ENCODE data around the gene NXPE3. TPM values are rescaled to one million over a fixed set of nuclear protein-coding genes. Genes with fewer than 3 reads are reported as not detected.

NXPE3 gene
- total RNA-seq, 1 experiment from 2014 or later: 15.9 TPM

DNA sequence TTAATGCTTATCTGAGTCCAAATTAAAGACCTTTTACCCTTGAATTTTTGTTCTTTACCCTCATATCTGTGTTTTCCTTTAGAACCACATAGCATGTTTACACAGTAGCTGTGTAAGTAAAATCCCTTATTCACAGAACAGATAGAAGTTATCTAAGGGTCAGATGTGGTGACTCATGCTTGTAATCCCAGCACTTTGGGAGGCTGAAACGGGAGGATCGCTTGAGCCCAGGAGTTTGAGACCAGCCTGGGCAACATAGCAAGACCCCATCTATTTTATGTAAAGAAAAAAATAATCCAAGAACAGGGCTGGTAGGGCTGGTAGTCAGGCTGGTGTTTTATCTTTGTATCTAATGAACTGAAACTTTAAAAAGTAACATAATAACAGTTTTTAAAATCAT lies 23.2 kb downstream of the NXPE3 start:
- H3K9me3 Mint-ChIP-seq: no peaks in the 10 kb centered on the region
- Histone ChIP-seq H3K4me1 (ENCODE audit: insufficient read depth, low read length) (0 out of 2 replicates have a peak, but pooled peaks cover 2% of the 10 kb centered on the region), H4K5ac (ENCODE audit: insufficient read length, low read depth, low read length) (no peak overlapping the region), H3K79me2 (ENCODE audit: insufficient read depth, low read length) (no peaks in the 10 kb centered on the region; the same call in 1 of the 2 replicates), H3K79me1 (ENCODE audit: insufficient read depth, low read depth, low read length, poor library complexity, severe bottlenecking) (no peaks in the 10 kb centered on the region), H2BK120ac (ENCODE audit: low read depth, low read length, poor library complexity, severe bottlenecking) (no peak overlapping the region), H3K56ac (ENCODE audit: insufficient read length, low read depth, low read length) (no peak overlapping the region), H3K27ac (ENCODE audit: insufficient read length, low read depth, low read length) (no peak overlapping the region), H4K91ac (ENCODE audit: insufficient read length, low read depth, low read length) (no peak overlapping the region), H3T11ph (ENCODE audit: low read length) (no peak overlapping the region), H3K18ac (ENCODE audit: insufficient read length, low read depth, low read length) (no peak overlapping the region), H4K8ac (replicated peaks; ENCODE audit: insufficient read length, low read depth, low read length) (no peak overlapping the region), H3K23me2 (ENCODE audit: insufficient read length, low read depth, low read length, poor library complexity, severe bottlenecking) (no peaks in the 10 kb centered on the region), H3K9ac (ENCODE audit: extremely low read depth, insufficient read length, low read length) (no peak overlapping the region), H3K4ac (ENCODE audit: low read depth, low read length) (no peak overlapping the region), H4K20me1 (ENCODE audit: control insufficient read depth, insufficient read depth, insufficient read length) (no peaks in the 10 kb centered on the region), H2AFZ (ENCODE audit: low read length) (no peak overlapping the region), H3K27me3 (ENCODE audit: insufficient read depth, low read length) (no peaks in the 10 kb centered on the region), H2BK15ac (ENCODE audit: low read depth, low read length) (no peak overlapping the region), H3K14ac (ENCODE audit: insufficient read depth, low read length) (no peak overlapping the region), H2AK5ac (ENCODE audit: insufficient read length, low read length) (no peak overlapping the region), H3K4me2 (ENCODE audit: insufficient read depth, insufficient read length, low read length) (no peak overlapping the region), H3K23ac (ENCODE audit: insufficient read length, low read depth, low read length) (no peak overlapping the region), H2BK12ac (ENCODE audit: insufficient read length, low read depth, low read length) (no peak overlapping the region), H3K9me3 (ENCODE audit: control insufficient read depth, low read depth, low read length) (no peaks in the 10 kb centered on the region), H2BK5ac (ENCODE audit: insufficient read length, low read length) (no peak overlapping the region), H2BK20ac (ENCODE audit: low read depth, low read length, poor library complexity, severe bottlenecking) (no peak overlapping the region)
- WGBS (ENCODE audit: extremely low coverage, insufficient read length, low lambda C conversion rate): no CpG with 5 or more reads among the region's 2 CpGs
- H3K4me1 Mint-ChIP-seq: peaks cover 9% of the 10 kb centered on the region in 2 experiments
- H3K27me3 Mint-ChIP-seq (ENCODE audit: low read depth): no peaks in the 10 kb centered on the region
- no peak overlapping the region for H3K4me3 Mint-ChIP-seq
- H3K27ac Mint-ChIP-seq: no peak overlapping the region
- TF ChIP-seq, protein P1, sequence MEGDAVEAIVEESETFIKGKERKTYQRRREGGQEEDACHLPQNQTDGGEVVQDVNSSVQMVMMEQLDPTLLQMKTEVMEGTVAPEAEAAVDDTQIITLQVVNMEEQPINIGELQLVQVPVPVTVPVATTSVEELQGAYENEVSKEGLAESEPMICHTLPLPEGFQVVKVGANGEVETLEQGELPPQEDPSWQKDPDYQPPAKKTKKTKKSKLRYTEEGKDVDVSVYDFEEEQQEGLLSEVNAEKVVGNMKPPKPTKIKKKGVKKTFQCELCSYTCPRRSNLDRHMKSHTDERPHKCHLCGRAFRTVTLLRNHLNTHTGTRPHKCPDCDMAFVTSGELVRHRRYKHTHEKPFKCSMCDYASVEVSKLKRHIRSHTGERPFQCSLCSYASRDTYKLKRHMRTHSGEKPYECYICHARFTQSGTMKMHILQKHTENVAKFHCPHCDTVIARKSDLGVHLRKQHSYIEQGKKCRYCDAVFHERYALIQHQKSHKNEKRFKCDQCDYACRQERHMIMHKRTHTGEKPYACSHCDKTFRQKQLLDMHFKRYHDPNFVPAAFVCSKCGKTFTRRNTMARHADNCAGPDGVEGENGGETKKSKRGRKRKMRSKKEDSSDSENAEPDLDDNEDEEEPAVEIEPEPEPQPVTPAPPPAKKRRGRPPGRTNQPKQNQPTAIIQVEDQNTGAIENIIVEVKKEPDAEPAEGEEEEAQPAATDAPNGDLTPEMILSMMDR (conservative IDR thresholded peaks at IDR 0.05): no peak
- DNase-seq: no peak
- H3K36me3 Mint-ChIP-seq (ENCODE audit: insufficient read depth in 1 of 3, low read depth in 3 of 3): peaks cover 17 to 30% (median 27%) of the 10 kb centered on the region in 3 experiments; a peak in 6 of 7 replicates
